Suprapubic skin (tissue), 3 donors: ENCODE measurements around the gene XYLT1.

ENCODE experiments used
- CTCF ChIP-seq, 2 donors: fragments of 200-600 bp in 1 of 2; fragments of 450-650 bp in 1 of 2; sonication (generic) in 1 of 2; IDR thresholded peaks; one replicate each; pipeline ENCODE4 v1.5.1; 2016 to 2019; ENCODE audit warnings: antibody characterized with exemption in 2 of 2, mild to moderate bottlenecking in 1 of 2, moderate library complexity in 1 of 2
- EP300 ChIP-seq: sonication (generic); formaldehyde crosslinking; IDR thresholded peaks from one replicate; pipeline ENCODE4 v1.6.1; 2017; ENCODE audit warnings: antibody characterized with exemption
- POLR2A ChIP-seq, 2 donors: fragments of 450-650 bp; IDR thresholded peaks; one replicate each; pipeline ENCODE4 v1.6.1; 2017; ENCODE audit warnings: antibody characterized with exemption in 2 of 2, mild to moderate bottlenecking in 2 of 2, moderate library complexity in 2 of 2

- TF ChIP-seq CTCF (IDR thresholded peaks at IDR 0.05) (no peak), EP300 (no peak), POLR2A (IDR thresholded peaks at IDR 0.05) (no peak)
Measured at GRCh38 chr16:17450291-17450690, 20.5 kb downstream of the XYLT1 start.
